Measurements from ENCODE around the gene ADAP1. TPM values are rescaled to one million over a fixed set of nuclear protein-coding genes. Genes with fewer than 3 reads are reported as not detected.
A peak's percentile ranks its signal among the peaks of the same experiment; 100 is the strongest.

Gene ADAP1
- polyA plus RNA-seq, 3 donors = 49.1 to 117 (median 72.2) TPM

DNA sequence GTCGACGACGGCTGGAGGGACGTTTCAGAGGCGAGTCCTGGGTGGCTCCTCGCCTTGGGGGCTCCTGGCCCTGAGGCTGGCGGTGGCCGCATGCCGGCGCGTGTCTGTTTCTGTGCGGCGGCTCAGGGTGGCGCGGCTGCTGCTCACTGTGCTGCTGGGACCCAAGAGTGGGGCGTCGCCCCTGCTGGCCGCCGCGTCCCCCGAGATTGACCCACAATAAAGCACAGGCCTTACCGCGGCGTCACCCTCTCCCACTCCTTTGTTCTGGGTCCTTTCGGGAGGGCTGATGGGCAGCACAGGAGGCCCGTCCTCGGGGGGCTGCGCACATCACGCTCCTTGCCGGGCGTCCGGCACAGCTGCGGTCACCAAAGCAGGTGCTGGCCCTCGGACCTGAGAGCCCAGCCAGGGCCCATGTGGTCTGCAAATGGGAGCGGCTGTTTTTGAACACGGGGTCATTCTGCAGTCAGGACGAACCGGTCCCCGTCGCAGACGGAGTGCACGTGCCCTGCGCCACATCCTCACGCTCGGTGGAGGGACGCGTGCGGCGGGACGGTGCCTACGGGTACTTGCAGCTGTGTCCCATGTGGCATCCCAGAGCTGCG, 58.9 kb downstream of the ADAP1 start:
- no peak for DNase-seq
- H3K4me1 Mint-ChIP-seq = no peaks in the 10 kb centered on the region
- H3K4me3 Mint-ChIP-seq = no peak overlapping the region
- no peak overlapping the region for H3K4me2 ChIP-seq (replicated peaks; ENCODE audit: extremely low read depth, low read length, poor library complexity, severe bottlenecking)
- H3K27me3 Mint-ChIP-seq (ENCODE audit: low read depth in 3 of 3) = peaks cover 0 to 5% (median 0%) of the 10 kb centered on the region in 3 donors
- H3K9me3 Mint-ChIP-seq = peaks cover 0 to 4% (median 0%) of the 10 kb centered on the region in 7 donors
- peaks cover 100% of the 10 kb centered on the region for H4K20me1 ChIP-seq (ENCODE audit: insufficient read depth, low read length)
- no peak overlapping the region for H3K9ac ChIP-seq (ENCODE audit: insufficient read depth, low read length, poor library complexity, severe bottlenecking)
- H3K27ac Mint-ChIP-seq = peak overlapping the region in 3 of 7 donors; percentile 6 to 72 (median 60)
- H2AFZ ChIP-seq (ENCODE audit: insufficient read depth, low read depth, low read length, poor library complexity, severe bottlenecking) = no peak overlapping the region
- no peaks in the 10 kb centered on the region for H3K27me3 ChIP-seq (ENCODE audit: control insufficient read depth in 2 of 2, insufficient read depth in 2 of 2, low read length in 2 of 2)
- peaks cover 99 to 100% of the 10 kb centered on the region in 2 donors for H3K36me3 ChIP-seq (replicated peaks in 1 of 2; ENCODE audit: control insufficient read depth in 1 of 2, insufficient read depth in 2 of 2, low read length in 2 of 2)
- TF ChIP-seq, protein P1, sequence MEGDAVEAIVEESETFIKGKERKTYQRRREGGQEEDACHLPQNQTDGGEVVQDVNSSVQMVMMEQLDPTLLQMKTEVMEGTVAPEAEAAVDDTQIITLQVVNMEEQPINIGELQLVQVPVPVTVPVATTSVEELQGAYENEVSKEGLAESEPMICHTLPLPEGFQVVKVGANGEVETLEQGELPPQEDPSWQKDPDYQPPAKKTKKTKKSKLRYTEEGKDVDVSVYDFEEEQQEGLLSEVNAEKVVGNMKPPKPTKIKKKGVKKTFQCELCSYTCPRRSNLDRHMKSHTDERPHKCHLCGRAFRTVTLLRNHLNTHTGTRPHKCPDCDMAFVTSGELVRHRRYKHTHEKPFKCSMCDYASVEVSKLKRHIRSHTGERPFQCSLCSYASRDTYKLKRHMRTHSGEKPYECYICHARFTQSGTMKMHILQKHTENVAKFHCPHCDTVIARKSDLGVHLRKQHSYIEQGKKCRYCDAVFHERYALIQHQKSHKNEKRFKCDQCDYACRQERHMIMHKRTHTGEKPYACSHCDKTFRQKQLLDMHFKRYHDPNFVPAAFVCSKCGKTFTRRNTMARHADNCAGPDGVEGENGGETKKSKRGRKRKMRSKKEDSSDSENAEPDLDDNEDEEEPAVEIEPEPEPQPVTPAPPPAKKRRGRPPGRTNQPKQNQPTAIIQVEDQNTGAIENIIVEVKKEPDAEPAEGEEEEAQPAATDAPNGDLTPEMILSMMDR (IDR thresholded peaks at IDR 0.05) = no peak
- H3K4me1 ChIP-seq (ENCODE audit: control insufficient read depth in 1 of 2, insufficient read depth in 2 of 2, low read length in 2 of 2) = no peaks in the 10 kb centered on the region
- H3K27ac ChIP-seq (ENCODE audit: low read depth in 1 of 2, low read length in 2 of 2) = no peak overlapping the region
- H3K79me2 ChIP-seq (ENCODE audit: insufficient read depth, low read length) = peaks cover 10% of the 10 kb centered on the region
- 97% methylated on average over 51 of the region's 52 CpGs for WGBS (ENCODE audit: insufficient coverage)
- H3K4me3 ChIP-seq (replicated peaks in 1 of 3; ENCODE audit: low read depth in 2 of 3, low read length in 3 of 3) = no peak overlapping the region
- no peaks in the 10 kb centered on the region for H3K9me3 ChIP-seq (replicated peaks in 1 of 2; ENCODE audit: control insufficient read depth in 1 of 2, insufficient read depth in 1 of 2, low read length in 2 of 2)
- H3K36me3 Mint-ChIP-seq = peaks cover 61 to 93% of the 10 kb centered on the region in 2 donors
- intact Hi-C loops (cut with micrococcal nuclease) = no loop called here

DNA sequence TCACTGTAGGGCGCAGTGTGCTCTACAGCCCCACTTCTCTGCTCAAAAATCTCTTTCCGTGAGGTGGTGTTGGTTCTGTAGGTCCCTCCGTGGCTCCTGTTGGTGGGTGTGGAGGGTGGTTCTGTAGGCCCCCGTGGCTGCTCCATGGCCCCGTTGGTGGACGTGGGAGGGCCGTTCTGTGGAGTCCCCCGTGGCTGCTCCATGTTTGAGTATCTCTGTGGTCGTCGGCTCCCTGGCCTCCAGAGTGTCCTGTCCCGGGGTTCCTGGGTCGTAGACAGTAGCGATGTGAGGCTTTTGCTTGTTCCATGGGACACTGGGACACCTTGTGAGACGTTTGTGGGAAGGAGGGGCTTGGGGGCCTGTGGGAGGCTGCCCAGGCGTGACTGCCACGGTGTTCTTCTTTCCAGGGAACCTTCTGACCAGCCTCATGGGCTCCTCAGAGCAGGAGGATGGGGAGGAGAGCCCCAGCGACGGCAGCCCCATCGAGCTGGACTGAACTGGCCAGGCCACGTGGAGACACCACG, 59.5 kb downstream of the ADAP1 start:
- TF ChIP-seq, protein P1 (IDR thresholded peaks at IDR 0.05) = no peak
- intact Hi-C loops (cut with micrococcal nuclease) = no loop called here
- H3K27ac ChIP-seq (ENCODE audit: low read depth in 1 of 2, low read length in 2 of 2) = no peak overlapping the region
- peaks cover 94 to 97% of the 10 kb centered on the region in 2 donors for H3K36me3 ChIP-seq (replicated peaks in 1 of 2; ENCODE audit: control insufficient read depth in 1 of 2, insufficient read depth in 2 of 2, low read length in 2 of 2)
- Mint-ChIP-seq H3K27me3 (ENCODE audit: low read depth in 3 of 3) (peaks cover 0 to 5% (median 0%) of the 10 kb centered on the region in 3 donors), H3K36me3 (peaks cover 64 to 92% of the 10 kb centered on the region in 2 donors), H3K4me3 (no peak overlapping the region), H3K27ac (peak overlapping the region in 5 of 7 donors; percentile 6 to 72 (median 37)), H3K9me3 (peaks cover 0 to 4% (median 0%) of the 10 kb centered on the region in 7 donors), H3K4me1 (no peaks in the 10 kb centered on the region)
- H3K9ac ChIP-seq (ENCODE audit: insufficient read depth, low read length, poor library complexity, severe bottlenecking) = no peak overlapping the region
- no peak overlapping the region for H3K4me3 ChIP-seq (replicated peaks in 1 of 3; ENCODE audit: low read depth in 2 of 3, low read length in 3 of 3)
- peaks cover 100% of the 10 kb centered on the region for H4K20me1 ChIP-seq (ENCODE audit: insufficient read depth, low read length)
- no peak overlapping the region for H2AFZ ChIP-seq (ENCODE audit: insufficient read depth, low read depth, low read length, poor library complexity, severe bottlenecking)
- peaks cover 10% of the 10 kb centered on the region for H3K79me2 ChIP-seq (ENCODE audit: insufficient read depth, low read length)
- no peaks in the 10 kb centered on the region for H3K9me3 ChIP-seq (replicated peaks in 1 of 2; ENCODE audit: control insufficient read depth in 1 of 2, insufficient read depth in 1 of 2, low read length in 2 of 2)
- H3K4me2 ChIP-seq (replicated peaks; ENCODE audit: extremely low read depth, low read length, poor library complexity, severe bottlenecking) = no peak overlapping the region
- no peak for DNase-seq
- no peaks in the 10 kb centered on the region for H3K27me3 ChIP-seq (ENCODE audit: control insufficient read depth in 2 of 2, insufficient read depth in 2 of 2, low read length in 2 of 2)
- WGBS (ENCODE audit: insufficient coverage) = 97% methylated on average over 18 of the region's 21 CpGs
- H3K4me1 ChIP-seq (ENCODE audit: control insufficient read depth in 1 of 2, insufficient read depth in 2 of 2, low read length in 2 of 2) = no peaks in the 10 kb centered on the region
